Adipose tissue (tissue), 3 donors: ENCODE data around the gene SLC39A6. TPM values are rescaled to one million over a fixed set of nuclear protein-coding genes. Genes with fewer than 3 reads are reported as not detected.
A peak's percentile ranks its signal among the peaks of the same experiment; 100 is the strongest.
"Not testable (repeated sequence)": the region's sequence is repeated elsewhere in the genome, so short reads cannot be mapped to it uniquely, and the experiment has no call there.

ENCODE experiments used
- H3K27ac ChIP-seq: one replicate; pipeline ENCODE4 v1.5.1; 2013; ENCODE audit warnings: low read depth, low read length
- WGBS, 3 donors: extraction: QIAGEN DNeasy Blood & Tissue Kit; methylation state at CpG; one replicate each; pipeline ENCODE4 v1.1.7; 2013; 5-methylcytosine and 5-hydroxymethylcytosine counted together
- polyA plus RNA-seq, 3 donors: library from polyadenylated mRNA; stranded (reverse); fragments of 200-250 nt; gene quantifications; one replicate each; pipeline ENCODE4 v1.2.3, GENCODE V29; 2013
- donor health status: healthy with polysubstance abuse.
- donor health status: Bipolar disorder and iron deficiency.
- donor health status: healthy.

The SLC39A6 gene
- 10 to 100 TPM; 10.9 to 27.1 (median 17.0) TPM for polyA plus RNA-seq

- H3K27ac ChIP-seq, result peak within 1 kb of the TSS; percentile 66
- 0 to 1% (median 0%) methylated on average over 69 of the region's 69 CpGs for WGBS, 3 donors
Measured at GRCh38 chr18:36129300-36130038, at the start of gene SLC39A6, which contains the start of gene ELP2. SLC39A6 (minus strand) TSS chr18:36129340; CDS start chr18:36127007, 2,333 bp downstream. ELP2 (plus strand) TSS chr18:36129899; CDS start chr18:36129934, 35 bp downstream.

- WGBS, 3 donors, result 66 to 91% (median 77%) methylated on average over 3 of the region's 3 CpGs
- H3K27ac ChIP-seq, result no peak overlapping the region
Measured at GRCh38 chr18:36177913-36178312, 48.8 kb upstream of the SLC39A6 start.

- 86 to 97% (median 89%) methylated on average over 9 of the region's 9 CpGs for WGBS, 3 donors
- H3K27ac ChIP-seq, result no peak overlapping the region
Measured at GRCh38 chr18:36176711-36177110, 47.6 kb upstream of the SLC39A6 start.

GRCh38 chr18:36176177-36176584, 47.0 kb upstream of the SLC39A6 start:
- WGBS, 3 donors, result 86 to 95% (median 92%) methylated on average over 2 of the region's 2 CpGs
- no peak overlapping the region for H3K27ac ChIP-seq

- no peak overlapping the region for H3K27ac ChIP-seq
- WGBS, 3 donors, result 71 to 88% (median 79%) methylated on average over 1 of the region's 1 CpG
Measured at GRCh38 chr18:36175481-36175880, 46.3 kb upstream of the SLC39A6 start.

GRCh38 chr18:36169938-36170337, 40.8 kb upstream of the SLC39A6 start:
- H3K27ac ChIP-seq, result no peak overlapping the region
- WGBS, 3 donors, result 67 to 82% (median 80%) methylated on average over 5 of the region's 5 CpGs

GRCh38 chr18:36168296-36168695, 39.2 kb upstream of the SLC39A6 start:
- H3K27ac ChIP-seq, result not testable (repeated sequence)
- 78 to 94% (median 80%) methylated on average over 3 of the region's 3 CpGs for WGBS, 3 donors

- WGBS, 3 donors, result 94 to 100% (median 100%) methylated on average over 3 of the region's 3 CpGs
- H3K27ac ChIP-seq, result no peak overlapping the region
Measured at GRCh38 chr18:36167692-36168218, 38.6 kb upstream of the SLC39A6 start.

- WGBS, 3 donors, result 80 to 92% (median 90%) methylated on average over 1 of the region's 1 CpG
Measured at GRCh38 chr18:36162981-36163380, 33.8 kb upstream of the SLC39A6 start.

GRCh38 chr18:36160959-36161371, 31.8 kb upstream of the SLC39A6 start:
- no peak overlapping the region for H3K27ac ChIP-seq
- WGBS, 3 donors, result 90 to 92% (median 92%) methylated on average over 4 of the region's 4 CpGs

More at GRCh38 chr18:36162981-36163380, 33.8 kb upstream of the SLC39A6 start:
- no peak overlapping the region for H3K27ac ChIP-seq

GRCh38 chr18:36158266-36158867, 29.2 kb upstream of the SLC39A6 start:
- 77 to 86% (median 79%) methylated on average over 5 of the region's 5 CpGs for whole genome bisulfite sequencing, 3 donors
- no peak overlapping the region for H3K27ac ChIP-seq

GRCh38 chr18:36157441-36157840, 28.3 kb upstream of the SLC39A6 start:
- no peak overlapping the region for H3K27ac ChIP-seq

GRCh38 chr18:36155851-36156757, 27.0 kb upstream of the SLC39A6 start:
- 83 to 94% (median 93%) methylated on average over 7 of the region's 7 CpGs for whole genome bisulfite sequencing, 3 donors
- no peak overlapping the region for H3K27ac ChIP-seq

- H3K27ac ChIP-seq, result no peak overlapping the region
- WGBS, 3 donors, result 58 to 77% (median 69%) methylated on average over 2 of the region's 2 CpGs
Measured at GRCh38 chr18:36153771-36154170, 24.6 kb upstream of the SLC39A6 start.

- no peak overlapping the region for H3K27ac ChIP-seq
- 71 to 76% (median 74%) methylated on average over 4 of the region's 4 CpGs for WGBS, 3 donors
Measured at GRCh38 chr18:36153203-36153602, 24.1 kb upstream of the SLC39A6 start.

- no peak overlapping the region for H3K27ac ChIP-seq
- WGBS, 3 donors, result 94 to 100% (median 97%) methylated on average over 1 of the region's 1 CpG
Measured at GRCh38 chr18:36152781-36153180, 23.6 kb upstream of the SLC39A6 start.

- 91 to 96% (median 91%) methylated on average over 5 of the region's 5 CpGs for WGBS, 3 donors
- H3K27ac ChIP-seq, result no peak overlapping the region
Measured at GRCh38 chr18:36149514-36150289, 20.6 kb upstream of the SLC39A6 start.

- WGBS, 3 donors, result 95 to 100% (median 100%) methylated on average over 1 of the region's 2 CpGs
- H3K27ac ChIP-seq, result no peak overlapping the region
Measured at GRCh38 chr18:36143391-36143790, 14.3 kb upstream of the SLC39A6 start.
